GM23338 (cell line): ENCODE measurements around the gene IL13RA2. TPM values are rescaled to one million over a fixed set of nuclear protein-coding genes. Genes with fewer than 3 reads are reported as not detected.

ENCODE experiments used
- ATAC-seq: fragments of 200-7000 bp; cut with Tn5 transposase; 3 replicates; pipeline ENCODE4 v1.9.1; 2020
- DNase-seq: peaks from one replicate; pipeline ENCODE4 v3.0.0-alpha.2; 2015; ENCODE audit warnings: low spot score
- H2AFZ ChIP-seq: fragments of 200-600 bp; sonication (generic); 2 replicates; pipeline ENCODE4 v1.8.0; 2016; ENCODE audit warnings: antibody characterized with exemption, mild to moderate bottlenecking, moderate library complexity
- H3F3A ChIP-seq: fragments of 200-600 bp; sonication (generic); replicated peaks from 2 replicates; pipeline ENCODE4 v1.8.0; 2017; ENCODE audit warnings: antibody characterized with exemption, mixed run types, low read depth
- H3K27ac ChIP-seq: fragments of 200-600 bp; sonication (generic); 2 replicates; pipeline ENCODE4 v1.6.1; 2016; ENCODE audit warnings: low read depth
- H3K27me3 ChIP-seq: fragments of 200-600 bp; sonication (generic); 2 replicates; pipeline ENCODE4 v1.8.0; 2016; ENCODE audit warnings: mild to moderate bottlenecking, mixed run types, moderate library complexity; ENCODE audit not compliant: insufficient read depth
- H3K36me3 ChIP-seq: fragments of 200-600 bp; sonication (generic); 2 replicates; pipeline ENCODE4 v1.8.0; 2016; ENCODE audit warnings: mild to moderate bottlenecking; ENCODE audit not compliant: insufficient read depth
- H3K4me1 ChIP-seq: fragments of 200-600 bp; sonication (generic); 2 replicates; pipeline ENCODE4 v1.8.0; 2016; ENCODE audit warnings: mild to moderate bottlenecking, moderate library complexity; ENCODE audit not compliant: insufficient read depth
- H3K4me2 ChIP-seq: fragments of 200-600 bp; sonication (generic); 2 replicates; pipeline ENCODE4 v1.7.1; 2017; ENCODE audit warnings: mixed run types
- H3K4me3 ChIP-seq: fragments of 200-600 bp; sonication (generic); 2 replicates; pipeline ENCODE4 v1.6.1; 2016; ENCODE audit warnings: mixed run types
- H3K79me2 ChIP-seq: fragments of 200-600 bp; sonication (generic); replicated peaks from 2 replicates; pipeline ENCODE4 v1.8.0; 2017; ENCODE audit warnings: mild to moderate bottlenecking; ENCODE audit not compliant: insufficient read depth
- H3K9me2 ChIP-seq: fragments of 200-600 bp; sonication (generic); 2 replicates; pipeline ENCODE4 v1.8.0; 2017; ENCODE audit not compliant: insufficient read depth
- H4K20me1 ChIP-seq: fragments of 200-600 bp; sonication (generic); replicated peaks from 2 replicates; pipeline ENCODE4 v1.8.0; 2017; ENCODE audit warnings: mild to moderate bottlenecking; ENCODE audit not compliant: insufficient read depth
- H3K27ac Mint-ChIP-seq: 2 replicates; pipeline ENCODE4 v1.8.0; 2020; ENCODE audit warnings: inconsistent platforms, mild to moderate bottlenecking, moderate library complexity, mixed read lengths
- H3K27me3 Mint-ChIP-seq: 3 replicates; pipeline ENCODE4 v1.8.0; 2022; ENCODE audit warnings: low read depth, mild to moderate bottlenecking, moderate library complexity, mixed read lengths, inconsistent platforms; ENCODE audit not compliant: insufficient read depth, poor library complexity
- H3K36me3 Mint-ChIP-seq: 3 replicates; pipeline ENCODE4 v1.8.0; 2021; ENCODE audit warnings: low read depth, mild to moderate bottlenecking, inconsistent platforms, moderate library complexity, mixed read lengths
- H3K4me1 Mint-ChIP-seq: 3 replicates; pipeline ENCODE4 v1.8.0; 2020; ENCODE audit warnings: mild to moderate bottlenecking, inconsistent platforms, mixed read lengths
- H3K4me3 Mint-ChIP-seq: 3 replicates; pipeline ENCODE4 v1.8.0; 2021; ENCODE audit warnings: moderate library complexity, mild to moderate bottlenecking, inconsistent platforms, mixed read lengths
- H3K9me3 Mint-ChIP-seq: 3 replicates; pipeline ENCODE4 v1.8.0; 2020; ENCODE audit warnings: moderate library complexity, mild to moderate bottlenecking, inconsistent platforms, mixed read lengths
- CREB1 ChIP-seq: fragments of 250-450 bp; sonication (Bioruptor Pico); IDR thresholded peaks from 2 replicates; pipeline ENCODE4 v1.5.0; 2020; ENCODE audit warnings: low read depth, mild to moderate bottlenecking, moderate library complexity
- CTCF ChIP-seq, 2 experiments: fragments of 200-600 bp in 1 of 2; sonication (generic) in 1 of 2; conservative IDR thresholded peaks; 2 replicates each; pipeline versions ENCODE4 v1.5.1 to v1.6.1; 2016 to 2017; ENCODE audit warnings: antibody characterized with exemption in 2 of 2, low read depth in 2 of 2, mild to moderate bottlenecking in 2 of 2, moderate library complexity in 1 of 2
- ETS1 ChIP-seq: IDR thresholded peaks from 2 replicates; pipeline ENCODE4 v1.6.1; 2016; ENCODE audit warnings: antibody characterized with exemption
- EZH2 ChIP-seq: fragments of 200-600 bp; sonication (generic); IDR thresholded peaks from one replicate; pipeline ENCODE4 v1.8.0; 2017; ENCODE audit warnings: antibody characterized with exemption, mild to moderate bottlenecking, low read depth; ENCODE audit not compliant: unreplicated experiment
- EZH2phosphoT487 ChIP-seq: fragments of 200-600 bp; sonication (generic); IDR thresholded peaks from one replicate; pipeline ENCODE4 v1.8.1; 2018; ENCODE audit warnings: antibody characterized with exemption; ENCODE audit not compliant: unreplicated experiment
- NANOG ChIP-seq: IDR thresholded peaks from 2 replicates; pipeline ENCODE4 v1.6.1; 2016; ENCODE audit warnings: antibody characterized with exemption, borderline replicate concordance
- POLR2AphosphoS5 ChIP-seq: IDR thresholded peaks from 2 replicates; pipeline ENCODE4 v1.6.1; 2016; ENCODE audit warnings: antibody characterized with exemption, low read depth
- STAT1 ChIP-seq: IDR thresholded peaks from one replicate; pipeline ENCODE4 v1.6.1; 2016; ENCODE audit warnings: antibody characterized with exemption; ENCODE audit not compliant: unreplicated experiment
- ZNF114 ChIP-seq: fragments of 250-450 bp; sonication (Bioruptor Pico); IDR thresholded peaks from 2 replicates; pipeline ENCODE4 v1.5.0; 2020; ENCODE audit warnings: mild to moderate bottlenecking, moderate library complexity
- ZNF331 ChIP-seq: fragments of 250-450 bp; sonication (Bioruptor Pico); IDR thresholded peaks from 2 replicates; pipeline ENCODE4 v1.5.0; 2020; ENCODE audit warnings: low read depth, mild to moderate bottlenecking, moderate library complexity
- ZNF462 ChIP-seq: fragments of 250-450 bp; sonication (Bioruptor Pico); IDR thresholded peaks from 2 replicates; pipeline ENCODE4 v1.5.0; 2020; ENCODE audit warnings: mild to moderate bottlenecking, moderate library complexity
- polyA plus RNA-seq: library from polyadenylated mRNA; unstranded; fragments of >200 nt; fragmentation: Nextera tagmentation; extraction: Ambion mirVana; gene quantifications from 2 replicates; pipeline ENCODE4 v1.2.1, GENCODE V29; 2016
- total RNA-seq: library from RNA; depleted of rRNA; stranded (reverse); fragments of >200 nt; shearing (Covaris generic); gene quantifications from 2 replicates; pipeline ENCODE4 v1.2.3, GENCODE V29; 2014
- TF ChIP-seq, protein P1 (sequence below): IDR thresholded peaks from one replicate; pipeline ENCODE4 v1.6.1; 2018; ENCODE audit warnings: antibody characterized with exemption; ENCODE audit not compliant: unreplicated experiment

IL13RA2 gene
- total and polyA plus RNA-seq, 2 experiments from 2014 or later = not detected

DNA sequence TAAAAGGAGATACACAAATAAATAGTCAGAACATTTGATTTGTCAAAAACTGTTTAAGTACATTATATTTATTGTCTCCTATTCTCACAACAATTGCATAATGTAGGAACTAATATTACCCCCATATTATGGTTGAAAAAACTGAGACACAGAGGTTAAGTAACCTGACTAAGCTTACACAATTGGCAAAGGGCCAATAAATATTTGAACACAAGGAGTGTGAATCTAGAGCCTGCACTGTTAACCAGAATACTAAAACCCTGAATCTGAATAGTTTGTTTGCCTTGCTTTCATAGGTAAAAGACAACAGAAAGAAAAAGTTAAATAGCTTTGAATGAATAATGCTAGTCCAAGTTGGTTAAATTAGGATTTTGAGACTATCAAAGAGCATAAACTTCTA, 55.2 kb downstream of the IL13RA2 start:
- H3K27me3 Mint-ChIP-seq = peaks cover 2% of the 10 kb centered on the region
- H3K27ac ChIP-seq = no peak overlapping the region
- H3K79me2 ChIP-seq = no peaks in the 10 kb centered on the region
- H3K9me3 Mint-ChIP-seq = no peaks in the 10 kb centered on the region
- H3K4me2 ChIP-seq = no peak overlapping the region
- H2AFZ ChIP-seq = no peak overlapping the region
- H3K36me3 ChIP-seq = no peaks in the 10 kb centered on the region
- H3K9me2 ChIP-seq = no peaks in the 10 kb centered on the region
- no peaks in the 10 kb centered on the region for H3K27me3 ChIP-seq
- no peak for TF ChIP-seq CTCF (conservative IDR thresholded peaks at IDR 0.05; ENCODE audit: low read depth in 2 of 2)
- TF ChIP-seq NANOG = no peak
- no peak for TF ChIP-seq ZNF331 (CRISPR knock-in tag)
- TF ChIP-seq, protein P1, sequence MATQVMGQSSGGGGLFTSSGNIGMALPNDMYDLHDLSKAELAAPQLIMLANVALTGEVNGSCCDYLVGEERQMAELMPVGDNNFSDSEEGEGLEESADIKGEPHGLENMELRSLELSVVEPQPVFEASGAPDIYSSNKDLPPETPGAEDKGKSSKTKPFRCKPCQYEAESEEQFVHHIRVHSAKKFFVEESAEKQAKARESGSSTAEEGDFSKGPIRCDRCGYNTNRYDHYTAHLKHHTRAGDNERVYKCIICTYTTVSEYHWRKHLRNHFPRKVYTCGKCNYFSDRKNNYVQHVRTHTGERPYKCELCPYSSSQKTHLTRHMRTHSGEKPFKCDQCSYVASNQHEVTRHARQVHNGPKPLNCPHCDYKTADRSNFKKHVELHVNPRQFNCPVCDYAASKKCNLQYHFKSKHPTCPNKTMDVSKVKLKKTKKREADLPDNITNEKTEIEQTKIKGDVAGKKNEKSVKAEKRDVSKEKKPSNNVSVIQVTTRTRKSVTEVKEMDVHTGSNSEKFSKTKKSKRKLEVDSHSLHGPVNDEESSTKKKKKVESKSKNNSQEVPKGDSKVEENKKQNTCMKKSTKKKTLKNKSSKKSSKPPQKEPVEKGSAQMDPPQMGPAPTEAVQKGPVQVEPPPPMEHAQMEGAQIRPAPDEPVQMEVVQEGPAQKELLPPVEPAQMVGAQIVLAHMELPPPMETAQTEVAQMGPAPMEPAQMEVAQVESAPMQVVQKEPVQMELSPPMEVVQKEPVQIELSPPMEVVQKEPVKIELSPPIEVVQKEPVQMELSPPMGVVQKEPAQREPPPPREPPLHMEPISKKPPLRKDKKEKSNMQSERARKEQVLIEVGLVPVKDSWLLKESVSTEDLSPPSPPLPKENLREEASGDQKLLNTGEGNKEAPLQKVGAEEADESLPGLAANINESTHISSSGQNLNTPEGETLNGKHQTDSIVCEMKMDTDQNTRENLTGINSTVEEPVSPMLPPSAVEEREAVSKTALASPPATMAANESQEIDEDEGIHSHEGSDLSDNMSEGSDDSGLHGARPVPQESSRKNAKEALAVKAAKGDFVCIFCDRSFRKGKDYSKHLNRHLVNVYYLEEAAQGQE = no peak
- TF ChIP-seq EZH2phosphoT487 = no peak
- no peak for TF ChIP-seq ZNF462 (CRISPR knock-in tag)
- no peak for TF ChIP-seq CREB1 (CRISPR knock-in tag)
- no peak for TF ChIP-seq EZH2
- no peak for TF ChIP-seq ETS1
- no peak for TF ChIP-seq STAT1
- TF ChIP-seq POLR2AphosphoS5 = no peak
- no peak for TF ChIP-seq ZNF114 (CRISPR knock-in tag)
- no peaks in the 10 kb centered on the region for H3K4me1 ChIP-seq
- H4K20me1 ChIP-seq = no peaks in the 10 kb centered on the region
- H3K4me3 Mint-ChIP-seq = no peak overlapping the region
- H3K36me3 Mint-ChIP-seq = no peaks in the 10 kb centered on the region
- no peak for DNase-seq
- H3K27ac Mint-ChIP-seq = no peak overlapping the region
- H3K4me1 Mint-ChIP-seq = peaks cover 7% of the 10 kb centered on the region
- H3F3A ChIP-seq = no peaks in the 10 kb centered on the region
- no peak overlapping the region for H3K4me3 ChIP-seq
- no peak for ATAC-seq
